ENCODE results near the gene CFHR1.
"Not testable (repeated sequence)": the region's sequence is repeated elsewhere in the genome, so short reads cannot be mapped to it uniquely, and the experiment has no call there.

The CFHR1 gene

GRCh38 chr1:196797891-196798290 lies 21.6 kb upstream of the CFHR1 start:
- no peaks in the 10 kb centered on the region for H3K9me2 ChIP-seq (replicated peaks; ENCODE audit: insufficient read depth, low read length)
- no peaks in the 10 kb centered on the region for H3K79me2 ChIP-seq (ENCODE audit: insufficient read depth, low read length)
- no peaks in the 10 kb centered on the region for H4K20me1 ChIP-seq (ENCODE audit: low read depth, low read length)
- H3K27ac ChIP-seq (ENCODE audit: low read depth, low read length): no peak overlapping the region
- H3K36me3 ChIP-seq (ENCODE audit: low read length): no peaks in the 10 kb centered on the region
- H3K27me3 ChIP-seq (ENCODE audit: low read length): no peaks in the 10 kb centered on the region
- TF ChIP-seq EZH2phosphoT487 (conservative IDR thresholded peaks at IDR 0.05; ENCODE audit: low read length): no peak
- no peak for TF ChIP-seq CTCF (IDR thresholded peaks at IDR 0.05; ENCODE audit: insufficient read depth, low read length, poor library complexity, severe bottlenecking)
- H3K4me3 ChIP-seq (ENCODE audit: insufficient read depth, low read length, poor library complexity, severe bottlenecking): no peak overlapping the region
- H2AFZ ChIP-seq (ENCODE audit: low read depth, low read length, severe bottlenecking): no peak overlapping the region
- no peak overlapping the region for H3K9ac ChIP-seq (ENCODE audit: low read length)
- H3F3A ChIP-seq (ENCODE audit: insufficient read depth): no peaks in the 10 kb centered on the region
- H3K9me3 ChIP-seq (ENCODE audit: insufficient read depth, low read length): no peaks in the 10 kb centered on the region
- no peak overlapping the region for H3K4me2 ChIP-seq (ENCODE audit: low read depth, low read length, poor library complexity, severe bottlenecking)

DNA sequence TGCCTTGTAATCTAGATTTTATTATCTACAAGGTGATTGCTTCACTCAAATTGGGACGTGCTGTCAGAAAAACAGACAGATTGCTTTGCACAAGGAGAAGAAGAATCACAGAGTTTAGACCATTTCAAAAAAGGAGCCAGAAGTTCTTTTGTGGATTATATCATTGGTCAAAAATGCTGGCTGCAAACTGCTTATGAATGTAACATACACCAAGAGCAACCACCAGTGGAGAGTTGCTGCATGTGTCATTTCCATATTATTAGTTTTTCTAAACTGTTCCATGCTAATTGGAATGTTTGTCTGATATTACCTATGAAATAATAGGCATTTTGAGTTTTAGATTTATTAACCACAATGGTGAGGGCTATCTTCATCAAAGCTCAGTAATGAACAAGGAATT lies 17.6 kb upstream of the CFHR1 start:
- H3K36me3 ChIP-seq (ENCODE audit: low read length); H3K9me3 ChIP-seq (ENCODE audit: insufficient read depth, low read length); H3K27ac ChIP-seq (ENCODE audit: low read depth, low read length); H2AFZ ChIP-seq (ENCODE audit: low read depth, low read length, severe bottlenecking); H3K27me3 ChIP-seq (ENCODE audit: low read length); H3K4me2 ChIP-seq (ENCODE audit: low read depth, low read length, poor library complexity, severe bottlenecking); H3F3A ChIP-seq (ENCODE audit: insufficient read depth); H3K9me2 ChIP-seq (replicated peaks; ENCODE audit: insufficient read depth, low read length); H3K4me3 ChIP-seq (ENCODE audit: insufficient read depth, low read length, poor library complexity, severe bottlenecking); H3K9ac ChIP-seq (ENCODE audit: low read length); H4K20me1 ChIP-seq (ENCODE audit: low read depth, low read length); H3K79me2 ChIP-seq (ENCODE audit: insufficient read depth, low read length): not testable (repeated sequence)

DNA sequence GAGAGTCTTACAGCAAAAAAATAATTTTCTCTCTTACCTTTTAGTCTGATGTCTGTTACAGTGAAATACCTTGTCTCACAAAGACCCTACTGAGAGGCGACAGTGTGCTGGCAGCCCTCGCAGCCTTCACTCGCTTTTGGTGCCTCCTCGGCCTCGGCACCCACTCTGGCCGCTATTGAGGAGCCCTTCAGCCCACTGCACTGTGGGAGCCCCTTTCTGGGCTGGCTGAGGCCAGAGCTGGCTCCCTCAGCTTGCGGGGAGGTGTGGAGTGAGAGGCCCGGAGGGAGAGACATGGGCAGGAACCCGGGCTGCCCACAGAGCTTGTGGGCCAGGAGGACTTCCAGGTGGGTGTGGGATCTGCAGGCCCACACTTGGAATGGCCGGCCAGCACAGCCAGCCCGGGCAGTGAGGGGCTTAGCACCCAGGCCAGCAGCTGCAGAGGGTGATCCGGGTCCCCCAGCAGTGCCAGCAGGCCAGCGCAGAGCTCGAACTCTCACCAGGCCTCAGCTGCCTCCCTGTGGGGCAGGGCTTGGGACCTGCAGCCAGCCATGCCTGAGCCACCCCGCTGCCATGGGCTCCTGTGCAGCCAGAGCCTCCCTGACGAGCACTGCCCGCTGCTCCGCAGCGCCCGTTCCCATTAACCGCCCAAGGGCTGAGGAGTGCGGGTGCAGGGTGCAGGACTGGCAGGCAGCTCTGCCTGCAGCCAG lies 10.8 kb upstream of the CFHR1 start:
- no peaks in the 10 kb centered on the region for H3K36me3 ChIP-seq (ENCODE audit: low read length)
- no peaks in the 10 kb centered on the region for H3K27me3 ChIP-seq (ENCODE audit: low read length)
- H4K20me1 ChIP-seq (ENCODE audit: low read depth, low read length): no peaks in the 10 kb centered on the region
- H3K9ac ChIP-seq (ENCODE audit: low read length): no peak overlapping the region
- H2AFZ ChIP-seq (ENCODE audit: low read depth, low read length, severe bottlenecking): no peak overlapping the region
- no peak overlapping the region for H3K4me2 ChIP-seq (ENCODE audit: low read depth, low read length, poor library complexity, severe bottlenecking)
- H3K27ac ChIP-seq (ENCODE audit: low read depth, low read length): no peak overlapping the region
- H3F3A ChIP-seq (ENCODE audit: insufficient read depth): no peaks in the 10 kb centered on the region
- H3K4me3 ChIP-seq (ENCODE audit: insufficient read depth, low read length, poor library complexity, severe bottlenecking): no peak overlapping the region
- no peaks in the 10 kb centered on the region for H3K9me2 ChIP-seq (replicated peaks; ENCODE audit: insufficient read depth, low read length)
- no peaks in the 10 kb centered on the region for H3K9me3 ChIP-seq (ENCODE audit: insufficient read depth, low read length)
- H3K79me2 ChIP-seq (ENCODE audit: insufficient read depth, low read length): no peaks in the 10 kb centered on the region
- no peak for TF ChIP-seq EZH2phosphoT487 (conservative IDR thresholded peaks at IDR 0.05; ENCODE audit: low read length)
- TF ChIP-seq CTCF (IDR thresholded peaks at IDR 0.05; ENCODE audit: insufficient read depth, low read length, poor library complexity, severe bottlenecking): no peak

DNA sequence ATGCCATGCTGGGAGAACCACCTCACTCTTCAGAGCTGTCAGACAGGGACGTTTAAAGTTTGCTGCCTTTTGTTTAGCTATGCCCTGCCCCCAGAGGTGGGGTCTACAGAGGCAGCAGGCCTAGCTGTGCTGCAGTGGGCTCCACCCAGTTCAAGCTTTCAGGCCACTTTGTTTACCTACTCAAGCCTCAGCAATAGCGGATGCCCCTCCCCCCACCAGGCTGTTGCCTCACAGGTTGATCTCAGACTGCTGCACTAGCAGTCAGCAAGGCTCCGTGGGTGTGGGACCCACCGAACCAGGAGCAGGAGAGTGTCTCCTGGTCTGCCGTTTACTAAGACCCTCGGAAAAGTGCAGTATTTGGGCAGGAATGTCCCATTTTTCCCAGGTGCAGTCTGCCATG lies 2.1 kb upstream of the CFHR1 start:
- not testable (repeated sequence) for H3K27me3 ChIP-seq (ENCODE audit: low read length); H2AFZ ChIP-seq (ENCODE audit: low read depth, low read length, severe bottlenecking); H3K9me3 ChIP-seq (ENCODE audit: insufficient read depth, low read length); H3F3A ChIP-seq (ENCODE audit: insufficient read depth); H3K4me2 ChIP-seq (ENCODE audit: low read depth, low read length, poor library complexity, severe bottlenecking); H3K4me3 ChIP-seq (ENCODE audit: insufficient read depth, low read length, poor library complexity, severe bottlenecking); H3K9ac ChIP-seq (ENCODE audit: low read length); H3K36me3 ChIP-seq (ENCODE audit: low read length); H3K79me2 ChIP-seq (ENCODE audit: insufficient read depth, low read length); H3K9me2 ChIP-seq (replicated peaks; ENCODE audit: insufficient read depth, low read length); H4K20me1 ChIP-seq (ENCODE audit: low read depth, low read length); H3K27ac ChIP-seq (ENCODE audit: low read depth, low read length)

GRCh38 chr1:196827860-196828259 lies 8.3 kb downstream of the CFHR1 start:
- not testable (repeated sequence) for H3K27me3 ChIP-seq (ENCODE audit: low read length); H3K9me3 ChIP-seq (ENCODE audit: insufficient read depth, low read length); H3F3A ChIP-seq (ENCODE audit: insufficient read depth); H3K79me2 ChIP-seq (ENCODE audit: insufficient read depth, low read length); H3K9me2 ChIP-seq (replicated peaks; ENCODE audit: insufficient read depth, low read length); H3K36me3 ChIP-seq (ENCODE audit: low read length); H3K9ac ChIP-seq (ENCODE audit: low read length); H4K20me1 ChIP-seq (ENCODE audit: low read depth, low read length); H3K4me3 ChIP-seq (ENCODE audit: insufficient read depth, low read length, poor library complexity, severe bottlenecking); H3K27ac ChIP-seq (ENCODE audit: low read depth, low read length)
- Histone ChIP-seq H3K4me2 (ENCODE audit: low read depth, low read length, poor library complexity, severe bottlenecking) (peak overlapping the region; percentile 25), H2AFZ (ENCODE audit: low read depth, low read length, severe bottlenecking) (peak overlapping the region; percentile 54)

DNA sequence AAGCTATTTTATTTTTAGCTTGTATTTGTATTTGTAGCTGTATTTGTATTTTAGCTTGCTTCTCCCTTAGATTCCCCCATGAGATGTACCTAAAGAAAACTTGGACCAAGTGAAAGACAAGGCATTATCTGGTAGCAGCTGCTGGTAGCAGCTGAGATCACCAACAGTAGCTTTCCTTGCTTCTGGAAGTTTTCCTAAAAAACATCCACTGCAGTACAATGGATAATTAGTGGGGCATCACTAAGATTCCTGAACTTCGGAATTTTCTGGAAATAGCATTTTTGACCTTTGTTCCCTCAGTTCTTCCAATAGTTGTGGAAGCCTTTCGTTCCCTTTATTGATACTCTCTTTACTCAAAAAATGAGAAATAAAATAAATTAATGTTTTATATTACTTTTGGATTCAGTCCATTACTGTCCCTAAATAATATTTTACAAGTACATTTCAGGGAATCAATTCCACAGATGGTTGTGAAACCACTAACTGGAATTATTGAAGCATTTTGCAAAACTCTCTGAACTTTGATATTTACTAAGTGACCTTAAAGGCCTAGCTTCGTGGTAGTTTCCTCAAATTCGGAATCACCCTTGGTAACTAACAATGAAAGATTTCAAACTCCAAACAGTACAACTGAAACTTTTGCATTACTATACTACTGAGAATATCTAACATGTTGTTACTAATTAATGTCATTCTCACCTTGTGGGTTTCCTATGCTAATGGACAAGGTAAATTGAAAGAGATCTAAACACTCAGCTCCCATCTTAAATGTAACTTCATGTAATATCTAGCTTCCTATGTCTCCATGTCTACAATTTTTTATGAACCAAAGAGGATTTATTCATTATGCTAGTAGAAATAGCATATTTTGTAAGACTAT lies 30.3 kb downstream of the CFHR1 start:
- H3K4me3 ChIP-seq (ENCODE audit: insufficient read depth, low read length, poor library complexity, severe bottlenecking); H3K27me3 ChIP-seq (ENCODE audit: low read length); H3F3A ChIP-seq (ENCODE audit: insufficient read depth); H3K9ac ChIP-seq (ENCODE audit: low read length); H3K36me3 ChIP-seq (ENCODE audit: low read length); H3K9me3 ChIP-seq (ENCODE audit: insufficient read depth, low read length); H3K9me2 ChIP-seq (replicated peaks; ENCODE audit: insufficient read depth, low read length); H3K79me2 ChIP-seq (ENCODE audit: insufficient read depth, low read length); H2AFZ ChIP-seq (ENCODE audit: low read depth, low read length, severe bottlenecking); H3K27ac ChIP-seq (ENCODE audit: low read depth, low read length); H4K20me1 ChIP-seq (ENCODE audit: low read depth, low read length); H3K4me2 ChIP-seq (ENCODE audit: low read depth, low read length, poor library complexity, severe bottlenecking): not testable (repeated sequence)

All from SU-DHL-6 (cell line).